ENCODE measurements around the gene DIS3L2. TPM values are rescaled to one million over a fixed set of nuclear protein-coding genes. Genes with fewer than 3 reads are reported as not detected.

Gene DIS3L2
- total RNA-seq, 4 donors from 2014 or later, result 12.8 to 27.3 (median 16.8) TPM

DNA sequence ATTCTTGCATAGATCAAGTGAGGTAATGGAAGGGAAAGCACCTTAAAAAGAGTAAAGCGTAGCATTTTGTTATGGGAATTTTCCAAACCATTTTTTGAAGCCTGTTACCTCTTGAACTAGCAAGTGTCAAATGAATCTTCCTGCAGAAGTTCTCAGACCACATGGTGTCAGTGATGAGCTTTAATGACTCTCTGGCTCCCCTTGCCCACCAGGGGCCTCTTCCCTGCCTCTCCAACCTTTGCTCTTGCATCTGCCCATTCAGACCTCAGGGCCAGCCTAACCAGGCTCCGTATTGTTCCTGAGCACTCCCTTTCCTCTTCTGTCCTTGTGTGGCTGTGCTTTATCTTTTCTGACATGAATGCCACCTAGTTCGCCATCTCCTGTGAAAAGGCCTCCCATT is 155.9 kb downstream of the DIS3L2 start:
- Histone ChIP-seq H3K36me3 (no peaks in the 10 kb centered on the region), H3K4me1 (no peaks in the 10 kb centered on the region), H3K27ac (no peak overlapping the region), H3K27me3 (no peaks in the 10 kb centered on the region), H3K9me3 (no peaks in the 10 kb centered on the region), H3K4me3 (no peak overlapping the region)
- in situ Hi-C loops (cut with MboI; ENCODE audit: low sequenced_read_pairs in 4 of 4), result no loop called here
- TF ChIP-seq POLR2A (IDR thresholded peaks at IDR 0.05), result no peak
- ATAC-seq (no peak), DNase-seq (no peak)
- intact Hi-C loops (cut with DNase I; ENCODE audit: low total_unique reads), result no loop called here

DNA sequence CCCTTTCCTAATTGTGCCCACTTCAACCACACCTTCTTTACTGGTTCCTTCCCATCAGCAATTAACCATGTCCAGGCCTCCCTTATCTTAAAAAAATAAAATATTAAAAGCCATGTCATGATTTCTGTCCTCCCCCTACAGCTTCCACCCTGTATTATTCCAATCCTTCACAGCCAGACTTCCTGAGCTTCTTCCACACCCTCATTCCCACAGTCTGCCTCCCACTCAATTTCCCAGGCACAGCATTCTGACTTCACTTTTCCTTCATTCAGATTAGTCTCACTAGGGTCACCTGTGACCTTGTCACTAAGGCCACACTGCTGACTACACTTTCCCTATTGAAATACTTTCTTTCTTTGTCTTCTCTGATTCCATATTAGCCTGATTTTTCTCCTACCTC is 159.4 kb downstream of the DIS3L2 start:
- intact Hi-C loops (cut with DNase I; ENCODE audit: low total_unique reads) (no loop called here), in situ Hi-C loops (cut with MboI; ENCODE audit: low sequenced_read_pairs in 4 of 4) (no loop called here)
- Histone ChIP-seq H3K27ac (no peak overlapping the region), H3K27me3 (no peaks in the 10 kb centered on the region), H3K4me1 (no peaks in the 10 kb centered on the region), H3K36me3 (no peaks in the 10 kb centered on the region), H3K9me3 (no peaks in the 10 kb centered on the region), H3K4me3 (no peak overlapping the region)
- ATAC-seq, result no peak
- no peak for DNase-seq
- TF ChIP-seq POLR2A (IDR thresholded peaks at IDR 0.05), result no peak
- TF ChIP-seq, protein P1, sequence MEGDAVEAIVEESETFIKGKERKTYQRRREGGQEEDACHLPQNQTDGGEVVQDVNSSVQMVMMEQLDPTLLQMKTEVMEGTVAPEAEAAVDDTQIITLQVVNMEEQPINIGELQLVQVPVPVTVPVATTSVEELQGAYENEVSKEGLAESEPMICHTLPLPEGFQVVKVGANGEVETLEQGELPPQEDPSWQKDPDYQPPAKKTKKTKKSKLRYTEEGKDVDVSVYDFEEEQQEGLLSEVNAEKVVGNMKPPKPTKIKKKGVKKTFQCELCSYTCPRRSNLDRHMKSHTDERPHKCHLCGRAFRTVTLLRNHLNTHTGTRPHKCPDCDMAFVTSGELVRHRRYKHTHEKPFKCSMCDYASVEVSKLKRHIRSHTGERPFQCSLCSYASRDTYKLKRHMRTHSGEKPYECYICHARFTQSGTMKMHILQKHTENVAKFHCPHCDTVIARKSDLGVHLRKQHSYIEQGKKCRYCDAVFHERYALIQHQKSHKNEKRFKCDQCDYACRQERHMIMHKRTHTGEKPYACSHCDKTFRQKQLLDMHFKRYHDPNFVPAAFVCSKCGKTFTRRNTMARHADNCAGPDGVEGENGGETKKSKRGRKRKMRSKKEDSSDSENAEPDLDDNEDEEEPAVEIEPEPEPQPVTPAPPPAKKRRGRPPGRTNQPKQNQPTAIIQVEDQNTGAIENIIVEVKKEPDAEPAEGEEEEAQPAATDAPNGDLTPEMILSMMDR (IDR thresholded peaks at IDR 0.05 in 4 of 5, conservative IDR thresholded peaks at IDR 0.05 in 1 of 5), result no peak

DNA sequence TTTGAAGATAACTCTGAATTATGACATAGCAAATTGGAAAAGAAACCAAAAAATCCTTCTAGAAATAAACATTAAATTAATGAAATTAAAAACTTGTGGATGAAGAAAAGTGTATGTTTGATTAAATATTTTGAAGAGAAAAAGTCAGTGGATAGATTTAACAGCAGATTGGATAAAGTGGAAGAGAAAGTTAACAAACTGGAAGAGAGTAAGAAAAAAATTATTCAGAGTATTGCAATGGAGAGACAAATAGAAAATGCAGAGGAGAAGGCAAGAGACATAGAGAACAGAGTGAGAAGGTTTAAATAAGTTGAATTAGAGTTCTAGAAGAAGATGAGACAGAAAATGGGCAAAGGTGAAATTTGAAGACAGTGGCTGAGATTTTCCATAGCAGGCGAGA is 162.8 kb downstream of the DIS3L2 start:
- Histone ChIP-seq H3K9me3 (no peaks in the 10 kb centered on the region), H3K27ac (no peak overlapping the region), H3K4me3 (no peak overlapping the region), H3K4me1 (no peaks in the 10 kb centered on the region), H3K36me3 (no peaks in the 10 kb centered on the region), H3K27me3 (no peaks in the 10 kb centered on the region)
- TF ChIP-seq POLR2A (IDR thresholded peaks at IDR 0.05), result no peak
- TF ChIP-seq, protein P1 (IDR thresholded peaks at IDR 0.05 in 4 of 5, conservative IDR thresholded peaks at IDR 0.05 in 1 of 5), result no peak
- in situ Hi-C loops (cut with MboI; ENCODE audit: low sequenced_read_pairs in 4 of 4) (no loop called here), intact Hi-C loops (cut with DNase I; ENCODE audit: low total_unique reads) (no loop called here)
- DNase-seq (no peak), ATAC-seq (no peak)

DNA sequence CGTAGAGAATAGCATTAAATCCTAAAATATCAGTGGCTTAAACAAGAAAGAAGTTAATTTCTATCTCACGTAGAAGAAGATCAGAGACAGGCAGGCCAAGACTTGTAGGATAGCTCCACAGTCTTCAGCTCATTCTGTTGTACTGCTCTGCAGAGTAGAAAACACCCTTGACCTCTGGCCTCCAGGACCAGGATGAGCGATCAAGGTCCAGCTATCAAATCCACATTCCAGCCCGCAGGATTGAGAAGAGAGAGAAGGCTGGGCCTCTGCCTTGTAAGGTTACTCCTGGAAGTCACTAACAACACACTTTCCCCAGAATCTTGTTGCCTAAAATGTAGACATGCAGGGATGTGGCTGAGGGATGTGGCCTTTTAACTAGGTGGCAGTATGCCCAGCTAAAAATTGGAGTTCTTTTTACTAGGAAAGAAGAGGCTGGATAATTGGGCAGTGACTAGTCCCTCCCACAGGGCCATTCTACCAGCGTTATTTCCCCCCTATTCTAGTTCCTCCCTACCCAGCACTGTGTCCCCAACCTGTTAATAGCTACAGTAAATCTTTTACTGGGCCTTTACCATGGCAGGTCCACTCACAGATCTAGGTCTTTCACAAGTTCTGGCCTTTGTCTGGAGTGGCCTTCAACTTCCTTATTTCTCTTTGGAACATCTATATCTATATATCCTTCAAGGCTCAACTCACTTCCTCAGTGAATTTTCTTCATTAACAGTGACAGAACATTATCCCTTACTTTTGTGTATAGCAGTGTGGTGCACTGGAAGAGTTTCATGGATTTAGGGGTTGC is 165.0 kb downstream of the DIS3L2 start:
- TF ChIP-seq POLR2A (IDR thresholded peaks at IDR 0.05), result no peak
- TF ChIP-seq, protein P1 (IDR thresholded peaks at IDR 0.05 in 4 of 5, conservative IDR thresholded peaks at IDR 0.05 in 1 of 5), result no peak
- Histone ChIP-seq H3K27ac (no peak overlapping the region), H3K4me3 (no peak overlapping the region), H3K27me3 (no peaks in the 10 kb centered on the region), H3K4me1 (no peaks in the 10 kb centered on the region), H3K9me3 (no peaks in the 10 kb centered on the region), H3K36me3 (peaks cover 0 to 12% of the 10 kb centered on the region in 2 donors)
- ATAC-seq (no peak), DNase-seq (no peak)
- in situ Hi-C loops (cut with MboI; ENCODE audit: low sequenced_read_pairs in 4 of 4) (no loop called here), intact Hi-C loops (cut with DNase I; ENCODE audit: low total_unique reads) (no loop called here)

DNA sequence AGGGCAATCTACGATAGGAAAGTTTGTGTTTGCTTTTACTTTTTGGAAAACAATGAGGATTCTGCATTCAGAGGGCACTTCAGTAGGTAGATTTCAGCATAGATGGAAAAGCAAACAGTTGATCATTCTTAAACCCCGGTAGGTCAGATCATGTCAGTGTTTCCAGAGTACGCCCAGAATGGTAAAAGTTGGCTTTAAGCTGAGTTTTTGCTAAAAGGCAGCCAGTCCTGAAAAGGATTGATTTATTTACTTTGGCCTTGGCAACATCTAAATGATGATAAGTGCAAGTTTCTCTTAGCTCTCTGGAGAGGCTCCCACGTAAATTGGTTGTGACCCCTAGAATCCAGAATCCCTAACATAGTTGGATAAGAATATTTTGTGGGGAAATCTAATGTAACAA is 168.0 kb downstream of the DIS3L2 start:
- ATAC-seq (no peak), DNase-seq (no peak)
- H3K27me3 ChIP-seq, result no peaks in the 10 kb centered on the region
- H3K9me3 ChIP-seq, result no peaks in the 10 kb centered on the region
- peaks cover 0 to 19% of the 10 kb centered on the region in 2 donors for H3K36me3 ChIP-seq
- in situ Hi-C loops (cut with MboI; ENCODE audit: low sequenced_read_pairs in 4 of 4) (no loop called here), intact Hi-C loops (cut with DNase I; ENCODE audit: low total_unique reads) (no loop called here)
- TF ChIP-seq POLR2A (IDR thresholded peaks at IDR 0.05), result no peak
- TF ChIP-seq, protein P1 (IDR thresholded peaks at IDR 0.05 in 4 of 5, conservative IDR thresholded peaks at IDR 0.05 in 1 of 5), result no peak
- no peaks in the 10 kb centered on the region for H3K4me1 ChIP-seq
- H3K27ac ChIP-seq, result no peak overlapping the region
- no peak overlapping the region for H3K4me3 ChIP-seq

Data from gastrocnemius medialis (tissue), 4 donors.